GM19238 (cell line): ENCODE data around the gene FADS2.

ENCODE experiments used
- DNase-seq: peaks from one replicate; pipeline ENCODE4 v3.0.0; 2011; ENCODE audit warnings: low spot score; ENCODE audit not compliant: insufficient read length

FADS2 gene

DNA sequence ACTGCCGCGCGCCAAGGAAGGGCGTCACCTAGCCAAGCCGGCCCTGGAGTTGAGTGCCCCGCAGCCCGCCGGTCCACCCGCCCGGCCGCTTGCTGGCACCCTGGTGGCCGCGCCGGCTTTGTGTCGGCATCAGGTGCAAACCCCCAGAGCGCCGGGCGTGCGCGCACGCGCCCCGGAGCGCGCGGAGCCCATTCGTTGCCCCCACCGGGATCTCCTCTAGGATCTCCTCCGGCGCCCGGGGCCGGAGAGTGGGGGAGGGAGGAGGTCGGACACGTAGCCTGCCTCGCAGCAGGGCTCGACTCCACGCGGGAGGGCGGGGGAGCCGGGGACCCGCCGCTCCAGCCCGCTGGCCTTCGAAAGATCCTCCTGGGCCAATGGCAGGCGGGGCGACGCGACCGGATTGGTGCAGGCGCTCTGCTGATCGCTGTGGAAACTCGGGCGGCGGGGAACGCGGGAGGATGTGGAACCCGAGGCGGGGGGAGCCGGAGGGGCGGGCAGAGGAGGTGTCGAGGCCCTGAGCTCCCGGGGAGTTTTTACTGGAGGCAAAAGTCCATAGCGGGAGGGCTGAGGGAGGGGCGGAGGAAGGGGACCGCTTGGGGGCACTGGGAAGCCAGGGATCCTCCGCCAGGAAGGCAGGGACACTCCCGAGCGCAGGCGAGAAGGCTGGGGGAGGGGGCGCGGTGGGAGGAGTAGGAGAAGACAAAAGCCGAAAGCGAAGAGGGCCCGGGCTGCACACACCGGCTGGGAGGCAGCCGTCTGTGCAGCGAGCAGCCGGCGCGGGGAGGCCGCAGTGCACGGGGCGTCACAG is at the start of gene FADS2:
TSS of gene FADS2 (plus strand) at position 730 of the 808 bp plus-strand sequence. CDS start 91 bp downstream, outside the sequence.
- peak; percentile 92 for DNase-seq

DNA sequence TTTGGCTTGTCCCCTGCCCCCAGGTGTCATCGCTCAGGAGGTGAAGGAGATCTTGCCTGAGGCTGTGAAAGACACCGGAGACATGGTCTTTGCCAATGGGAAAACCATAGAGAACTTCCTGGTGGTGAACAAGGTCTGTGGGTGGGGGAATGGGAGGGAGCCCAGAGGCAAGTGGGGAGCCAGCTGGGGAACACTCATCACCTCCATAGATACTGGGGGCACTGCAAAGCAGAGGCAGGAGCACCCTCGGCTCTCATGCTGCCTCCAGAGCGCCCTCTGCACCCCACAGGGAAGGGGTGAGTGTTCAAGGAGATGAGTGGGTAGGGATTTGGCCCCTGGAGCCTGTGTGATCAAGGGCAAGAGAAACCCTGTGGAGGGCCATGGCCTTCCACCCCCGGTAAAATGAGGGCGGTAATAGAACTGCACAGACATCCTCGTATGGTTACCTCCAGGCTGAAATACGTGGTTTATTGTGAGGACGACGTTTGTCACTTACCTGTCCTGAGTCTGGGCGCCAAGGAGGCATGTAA is 49.7 kb upstream of the FADS2 start:
- DNase-seq: no peak

DNA sequence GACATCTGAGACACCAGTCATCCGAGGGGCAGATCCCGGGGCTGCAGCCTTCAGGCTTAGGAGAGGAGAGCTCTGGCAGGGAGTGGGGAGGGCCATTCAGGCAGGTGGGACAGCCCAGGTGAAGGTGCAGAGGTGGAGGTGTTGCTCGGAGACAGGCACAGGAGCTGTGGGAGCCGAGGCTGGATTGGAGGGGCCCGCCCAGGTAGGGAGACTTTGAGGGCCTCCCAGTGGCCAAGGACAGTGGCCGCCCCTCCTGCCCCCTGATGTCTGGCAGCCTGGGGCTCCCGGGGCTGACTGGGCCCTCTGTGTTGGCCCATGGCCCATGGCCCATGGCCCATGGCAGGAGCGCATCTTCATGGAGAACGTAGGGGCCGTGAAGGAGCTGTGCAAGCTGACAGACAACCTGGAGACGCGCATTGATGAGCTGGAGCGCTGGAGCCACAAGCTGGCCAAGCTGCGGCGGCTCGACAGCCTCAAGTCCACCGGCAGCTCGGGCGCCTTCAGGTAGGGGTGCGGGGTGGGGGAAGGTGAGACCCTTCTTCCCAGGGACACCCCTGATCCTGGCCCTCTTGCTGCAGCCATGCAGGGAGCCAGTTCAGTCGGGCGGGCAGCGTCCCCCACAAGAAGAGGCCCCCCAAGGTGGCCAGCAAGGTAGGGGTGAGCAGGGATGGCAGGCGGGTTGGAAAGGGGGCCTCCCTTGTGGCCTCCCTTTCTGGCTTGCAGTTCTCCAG is 49.0 kb upstream of the FADS2 start:
- DNase-seq: no peak

DNA sequence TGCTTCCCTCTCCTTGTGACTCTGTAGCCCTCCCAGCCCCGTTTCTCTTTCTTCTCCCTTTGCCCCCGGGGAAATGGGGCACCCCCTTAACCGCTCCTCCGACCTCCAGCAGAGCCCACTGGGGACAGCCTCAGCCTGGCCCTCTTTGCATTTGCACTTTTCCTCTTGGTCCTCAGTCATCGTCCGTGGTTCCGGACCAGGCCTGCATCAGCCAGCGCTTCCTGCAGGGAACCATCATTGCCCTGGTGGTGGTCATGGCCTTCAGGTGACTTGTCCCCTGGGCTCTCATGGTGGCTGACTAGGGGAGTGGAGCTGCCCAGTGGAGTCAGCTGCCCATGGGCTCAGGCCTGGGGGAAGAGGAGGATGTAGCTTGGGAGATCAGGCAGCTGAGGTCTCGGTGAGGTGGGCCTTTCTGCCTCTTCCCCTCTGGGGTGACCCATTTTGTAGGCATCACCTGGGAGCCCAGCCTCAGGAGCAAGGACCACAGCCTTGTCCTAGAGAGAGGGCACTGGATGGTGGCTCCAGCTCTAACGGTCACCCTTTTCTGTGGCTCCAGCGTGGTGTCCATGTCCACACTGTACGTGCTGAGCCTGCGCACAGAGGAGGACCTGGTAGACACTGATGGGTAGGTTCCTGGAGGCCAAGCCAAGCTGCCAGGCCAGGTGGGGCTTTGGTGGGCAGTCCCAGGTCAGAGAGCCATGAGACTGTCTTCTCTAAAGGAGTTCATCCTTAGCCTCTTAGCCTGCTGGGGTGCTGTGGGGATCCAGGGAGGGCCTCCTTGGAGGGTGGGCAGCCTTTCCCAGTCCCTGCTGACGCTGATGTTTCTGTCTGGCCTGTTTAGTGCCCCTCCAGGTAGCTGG is 48.2 kb upstream of the FADS2 start:
- no peak for DNase-seq

GRCh38 chr11:61780581-61781162 is 47.4 kb upstream of the FADS2 start:
- no peak for DNase-seq

DNA sequence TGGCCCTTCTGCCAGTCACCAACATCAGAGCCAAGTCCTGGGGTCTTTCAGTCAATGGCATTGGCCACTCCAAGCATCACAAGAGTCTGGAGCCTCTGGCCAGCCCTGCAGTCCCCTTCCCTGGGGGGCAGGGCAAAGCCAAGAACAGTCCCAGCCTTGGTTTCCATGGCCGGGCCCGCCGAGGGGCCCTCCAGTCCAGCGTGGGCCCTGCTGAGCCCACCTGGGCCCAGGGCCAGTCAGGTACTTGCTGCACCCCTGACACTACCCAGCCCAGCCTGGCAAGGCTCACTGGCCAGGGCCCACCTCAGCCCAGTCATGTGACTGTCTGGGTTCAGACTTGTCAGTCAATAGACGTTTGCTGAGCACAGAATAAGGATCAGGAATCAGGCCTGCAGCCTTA is 46.5 kb upstream of the FADS2 start:
- no peak for DNase-seq

DNA sequence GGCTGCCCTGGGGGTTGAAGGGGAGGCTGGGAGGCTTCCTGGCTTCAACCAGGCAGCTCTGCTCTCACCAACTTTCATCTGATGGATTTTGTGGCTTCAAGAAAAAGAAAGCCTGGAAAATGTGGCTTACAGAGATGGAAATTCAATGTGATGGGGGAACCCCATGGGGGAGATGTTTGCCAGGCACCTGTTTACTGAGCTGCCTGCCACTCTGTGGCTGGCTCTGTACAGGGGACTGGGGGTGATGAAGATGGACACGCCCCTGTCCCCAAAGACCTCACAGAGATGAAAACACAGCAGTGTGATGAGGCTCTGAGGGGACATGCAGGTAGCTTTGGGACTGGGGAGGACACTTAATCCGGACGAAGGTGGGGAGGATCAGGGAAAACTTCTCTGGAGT is 45.8 kb upstream of the FADS2 start:
- DNase-seq: no peak

- DNase-seq: no peak
Measured at GRCh38 chr11:61782841-61783240, 45.3 kb upstream of the FADS2 start.

- DNase-seq: no peak
Measured at GRCh38 chr11:61783717-61784505, 44.2 kb upstream of the FADS2 start.

DNA sequence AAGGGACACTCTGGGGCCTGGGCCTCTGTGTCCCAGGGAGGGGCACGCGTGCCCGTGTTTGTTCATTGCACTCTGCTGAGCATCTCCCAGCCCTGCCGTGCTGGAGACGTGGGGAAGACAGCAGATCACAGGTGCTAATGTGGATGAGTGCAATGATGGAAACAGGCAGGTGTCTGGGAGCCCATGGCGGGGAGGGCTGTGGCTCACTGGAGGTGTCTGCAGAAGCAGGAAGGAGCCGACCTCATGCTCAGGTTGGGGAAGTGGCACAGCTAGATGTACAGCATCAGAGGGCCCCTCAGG is 43.6 kb upstream of the FADS2 start:
- DNase-seq: no peak

DNA sequence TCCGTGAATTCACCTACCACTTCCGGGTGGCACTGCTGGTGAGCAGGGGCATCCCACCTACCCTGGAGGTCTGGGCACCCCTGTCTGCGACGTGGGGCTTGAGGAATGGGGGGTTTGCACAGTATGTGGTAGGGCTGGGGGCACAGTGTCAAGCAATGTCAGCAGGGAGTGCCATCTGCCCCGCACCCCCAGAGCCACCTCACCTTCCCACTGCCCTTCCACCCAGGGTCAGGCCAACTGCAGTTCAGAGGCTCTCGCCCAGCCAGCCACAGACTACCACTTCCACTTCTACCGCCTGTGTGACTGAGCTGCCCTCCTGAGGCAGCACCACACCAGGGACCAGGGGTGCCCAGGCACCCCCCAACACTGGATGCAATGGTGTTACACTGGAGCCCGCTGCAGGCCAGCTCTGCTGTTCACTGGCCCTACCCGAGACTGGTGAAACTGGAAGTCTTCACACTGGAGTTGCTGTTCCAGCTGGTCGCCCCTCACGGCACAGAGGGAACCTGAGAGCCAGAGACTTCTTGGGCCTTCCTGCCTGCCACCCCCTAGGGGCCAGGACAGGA is 42.2 kb upstream of the FADS2 start:
- DNase-seq: no peak

GRCh38 chr11:61787928-61788491 is 40.1 kb upstream of the FADS2 start:
- no peak for DNase-seq

GRCh38 chr11:61791737-61792309 is 36.3 kb upstream of the FADS2 start:
- DNase-seq: no peak

DNA sequence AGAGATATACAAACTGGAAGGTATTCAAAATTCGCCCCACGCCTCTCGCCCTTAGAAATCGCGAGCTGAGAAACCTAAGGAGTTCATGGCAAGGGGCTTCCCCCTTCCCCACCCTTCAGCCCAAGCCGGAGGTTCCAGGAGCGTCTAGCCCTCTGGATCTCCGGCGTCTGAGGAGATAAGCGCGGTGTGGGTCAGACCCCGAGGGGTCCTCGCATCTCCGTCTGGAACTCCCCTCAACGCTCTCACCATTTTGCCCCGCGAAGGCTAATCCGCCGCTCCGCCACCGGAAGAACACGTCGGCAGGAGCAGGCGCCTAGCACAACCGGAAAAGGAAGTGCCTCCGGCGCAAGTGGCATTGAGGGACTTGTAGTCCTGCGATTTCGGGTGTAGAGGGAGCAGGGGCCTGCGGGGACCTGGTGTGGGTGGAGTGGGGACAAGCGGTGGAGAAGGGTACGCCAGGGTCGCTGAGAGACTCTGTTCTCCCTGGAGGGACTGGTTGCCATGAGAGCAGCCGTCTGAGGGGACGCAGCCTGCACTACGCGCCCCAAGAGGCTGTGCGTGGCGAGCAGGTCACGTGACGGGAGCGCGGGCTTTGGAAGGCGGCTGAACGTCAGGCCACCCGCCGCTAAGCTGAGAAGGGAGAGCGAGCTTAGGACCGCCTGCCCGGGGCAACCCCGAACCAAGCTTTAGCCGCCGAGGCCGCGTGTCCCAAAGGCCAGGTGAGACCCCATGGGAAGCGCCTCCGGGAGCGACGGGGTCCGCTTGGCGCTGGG is 35.6 kb upstream of the FADS2 start, which contains the start of the genes FEN1 and TMEM258:
TSS of gene FEN1 (plus strand) at position 602 of the 773 bp plus-strand sequence. CDS start 2,451 bp downstream, outside the sequence.
TSS of gene TMEM258 (minus strand) at position 290 of the 773 bp plus-strand sequence. CDS start at position 249, 41 bp downstream.
- peak; percentile 96 for DNase-seq

- DNase-seq: no peak
Measured at GRCh38 chr11:61793083-61793828, 34.8 kb upstream of the FADS2 start.

- no peak for DNase-seq
Measured at GRCh38 chr11:61793829-61794204, 34.3 kb upstream of the FADS2 start.

- DNase-seq: no peak
Measured at GRCh38 chr11:61794579-61794978, 33.5 kb upstream of the FADS2 start.

DNA sequence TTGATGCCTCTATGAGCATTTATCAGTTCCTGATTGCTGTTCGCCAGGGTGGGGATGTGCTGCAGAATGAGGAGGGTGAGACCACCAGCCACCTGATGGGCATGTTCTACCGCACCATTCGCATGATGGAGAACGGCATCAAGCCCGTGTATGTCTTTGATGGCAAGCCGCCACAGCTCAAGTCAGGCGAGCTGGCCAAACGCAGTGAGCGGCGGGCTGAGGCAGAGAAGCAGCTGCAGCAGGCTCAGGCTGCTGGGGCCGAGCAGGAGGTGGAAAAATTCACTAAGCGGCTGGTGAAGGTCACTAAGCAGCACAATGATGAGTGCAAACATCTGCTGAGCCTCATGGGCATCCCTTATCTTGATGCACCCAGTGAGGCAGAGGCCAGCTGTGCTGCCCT is 32.6 kb upstream of the FADS2 start:
- DNase-seq: no peak
